Articular chondrocyte of knee joint (primary cell): ENCODE data around the gene FBXL20. TPM values are rescaled to one million over a fixed set of nuclear protein-coding genes. Genes with fewer than 3 reads are reported as not detected.

Source experiments
- total RNA-seq: library from RNA; depleted of rRNA; stranded (reverse); fragments of >200 nt; gene quantifications from 2 replicates; pipeline ENCODE4 v1.2.3, GENCODE V29; 2012

FBXL20 gene
- total RNA-seq = 21.7 and 22.7 TPM in 2 replicates

DNA sequence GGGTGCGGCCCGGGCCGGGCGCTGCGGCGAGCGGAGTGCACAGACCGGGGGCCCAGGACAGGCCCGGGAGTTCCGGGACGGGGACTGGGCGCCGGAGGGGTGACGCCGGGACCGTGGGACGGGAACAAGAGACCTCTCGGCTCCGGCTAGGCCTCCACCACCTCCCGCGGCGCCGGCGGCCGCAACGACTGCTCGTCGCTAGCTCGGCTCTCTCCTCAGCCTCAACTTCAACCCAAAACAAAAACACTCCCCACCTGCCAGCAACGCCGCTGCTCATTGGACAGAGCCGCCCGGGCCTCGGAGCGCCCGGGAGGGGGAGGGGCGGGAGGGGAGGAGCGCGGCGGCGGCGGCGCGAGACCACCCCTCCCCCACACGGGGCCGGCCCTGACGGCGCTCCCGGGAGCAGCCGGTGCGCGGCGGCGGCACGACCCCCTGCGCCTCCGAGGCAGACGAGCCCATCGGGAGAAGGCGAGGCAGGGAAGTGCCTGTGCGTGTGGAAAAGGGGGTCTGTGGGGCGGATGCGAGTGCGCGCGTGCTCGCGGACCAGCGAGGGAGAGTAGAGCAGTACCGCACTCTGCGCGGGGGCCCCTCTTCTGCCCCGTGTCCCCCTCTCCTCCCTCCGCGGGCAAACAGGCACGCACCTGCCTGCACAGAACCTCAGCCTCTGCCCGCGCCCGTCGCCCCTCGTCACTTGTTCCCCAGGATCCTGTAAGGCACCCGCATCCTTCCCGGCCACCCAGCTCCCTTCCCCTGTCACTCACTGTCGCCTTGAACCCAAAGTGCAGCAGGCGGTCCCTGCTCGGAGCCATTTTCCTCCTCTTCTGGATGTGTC is at the start of gene FBXL20:
Gene FBXL20 (minus strand): TSS at position 215 of the 832 bp plus-strand sequence. CDS start 224 bp downstream, outside the sequence.

DNA sequence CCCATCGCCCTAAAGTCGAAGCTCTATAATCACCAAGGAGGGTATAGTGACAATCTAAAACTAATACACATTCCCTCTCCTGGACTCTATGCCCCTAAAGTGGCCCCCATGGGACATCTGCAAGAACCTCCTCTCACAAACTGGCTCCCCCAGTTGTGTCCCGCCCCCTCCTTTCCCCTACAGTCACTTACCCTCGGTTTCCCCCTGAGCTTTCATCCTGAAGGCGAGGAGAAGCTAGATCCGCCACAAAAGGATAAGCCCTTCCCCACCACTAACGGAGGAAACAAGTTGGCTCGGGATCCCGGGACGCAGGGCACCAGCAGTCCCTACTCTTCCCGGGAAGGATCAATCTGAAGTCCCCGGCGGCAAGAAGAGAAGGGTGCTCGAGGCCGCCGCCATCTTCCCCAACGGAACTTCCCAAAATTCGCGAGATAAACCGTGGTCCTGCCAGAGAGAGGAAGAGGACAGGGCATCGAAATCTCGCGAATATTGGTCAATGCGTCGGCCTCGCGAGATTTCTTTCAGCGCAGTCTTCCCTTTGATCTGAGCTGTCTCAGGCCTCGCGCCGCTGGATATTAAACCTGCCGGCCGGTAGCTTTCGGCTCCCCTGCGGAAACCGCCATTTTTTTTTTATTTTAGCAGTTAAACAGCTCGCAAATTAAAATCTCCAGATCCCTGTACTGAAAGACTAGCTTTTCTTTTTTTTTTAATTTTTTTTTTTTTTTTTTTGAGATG is 49.6 kb upstream of the FBXL20 start, which contains the start of gene MED1:
Gene MED1 (minus strand): TSS at position 417 of the 735 bp plus-strand sequence. CDS start 201 bp downstream, at position 216.

DNA sequence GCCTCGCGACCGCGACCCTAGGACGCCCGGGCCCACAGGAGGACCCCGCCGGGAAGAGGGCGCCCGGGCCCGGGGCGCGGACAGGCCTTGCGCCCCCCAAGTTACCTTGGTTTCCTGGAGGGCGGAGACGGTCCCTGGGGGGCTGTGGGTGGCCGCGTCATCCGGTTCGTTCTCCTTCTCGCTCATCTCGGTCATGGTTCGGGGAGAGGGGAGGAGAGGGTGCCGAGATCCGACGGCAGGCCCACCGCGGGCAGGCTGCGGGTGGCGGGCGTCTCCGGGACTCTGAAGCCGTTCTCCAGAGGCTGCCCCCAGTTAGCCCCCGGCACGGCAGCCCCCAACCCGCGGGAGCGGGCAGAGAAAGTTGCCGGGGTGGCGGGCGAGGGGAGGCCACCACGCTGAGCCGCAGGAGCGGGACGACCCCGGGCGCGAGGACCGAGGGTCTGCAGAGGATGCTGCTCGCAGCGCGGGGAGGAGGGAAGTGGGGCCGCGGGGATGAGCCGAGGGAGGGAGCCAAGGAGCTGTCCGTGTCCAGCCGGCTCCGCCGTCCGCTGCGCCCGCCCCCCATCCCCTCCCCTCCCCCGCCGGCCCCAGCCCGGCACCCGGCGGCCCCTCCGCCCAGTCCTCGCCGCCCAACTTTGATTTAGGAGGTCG is 176.0 kb downstream of the FBXL20 start, which contains the start of gene STAC2:
Gene STAC2 (minus strand): TSS at position 638 of the 651 bp plus-strand sequence. CDS start 443 bp downstream, at position 195.

Other genes starting within 250 kb of the FBXL20 start
- gene PLXDC1, start 250.0 kb downstream of the FBXL20 start, total RNA-seq = 2.4 and 6.3 TPM in 2 replicates
- not detected in 2 replicates for gene ARL5C, start 235.5 kb downstream of the FBXL20 start, total RNA-seq
- 6.3 and 8.0 TPM in 2 replicates for gene CACNB1, start 204.0 kb downstream of the FBXL20 start, total RNA-seq
- gene RPL19, start 201.3 kb downstream of the FBXL20 start, total RNA-seq = 1,401 and 1,482 TPM in 2 replicates
- gene STAC2, start 175.7 kb downstream of the FBXL20 start, total RNA-seq = 0.32 and 1.0 TPM in 2 replicates
- gene MED1, start 49.6 kb upstream of the FBXL20 start, total RNA-seq = 26.9 and 28.9 TPM in 2 replicates
- gene CDK12, start 59.9 kb upstream of the FBXL20 start, total RNA-seq = 47.2 and 49.0 TPM in 2 replicates
- gene NEUROD2, start 206.3 kb upstream of the FBXL20 start, total RNA-seq = not detected in 2 replicates
- gene PPP1R1B, start 225.3 kb upstream of the FBXL20 start, total RNA-seq = not detected in 2 replicates
- 23.0 and 25.1 TPM in 2 replicates for gene STARD3, start 235.5 kb upstream of the FBXL20 start, total RNA-seq